WERI-Rb-1 (cell line): ENCODE data around the gene UNC5B.

Experiments
- DNase-seq: peaks from one replicate; pipeline ENCODE4 v3.0.0-alpha.2; 2020
- H3K27ac ChIP-seq: fragments of 250-450 bp; sonication (Bioruptor Pico); 2 replicates; pipeline ENCODE4 v1.5.1; 2020; ENCODE audit warnings: mild to moderate bottlenecking, moderate library complexity
- H3K27me3 ChIP-seq: fragments of 250-450 bp; sonication (Bioruptor Pico); 2 replicates; pipeline ENCODE4 v1.5.1; 2021; ENCODE audit warnings: mild to moderate bottlenecking, low read depth, moderate library complexity; ENCODE audit not compliant: insufficient read depth, severe bottlenecking
- H3K36me3 ChIP-seq: fragments of 250-450 bp; sonication (Bioruptor Pico); 2 replicates; pipeline ENCODE4 v1.5.1; 2020; ENCODE audit warnings: mild to moderate bottlenecking, moderate library complexity
- H3K4me3 ChIP-seq: 2 replicates; pipeline ENCODE4 v1.5.1; 2011; ENCODE audit warnings: low read depth, mild to moderate bottlenecking, control low read depth, low read length
- H3K9me3 ChIP-seq: fragments of 250-450 bp; sonication (Bioruptor Pico); 2 replicates; pipeline ENCODE4 v1.5.1; 2021; ENCODE audit warnings: mild to moderate bottlenecking, moderate library complexity; ENCODE audit not compliant: severe bottlenecking
- TF ChIP-seq, protein P1 (sequence below): IDR thresholded peaks from 2 replicates; pipeline ENCODE4 v1.5.1; 2011; ENCODE audit warnings: low read depth, mild to moderate bottlenecking, control low read depth, inconsistent platforms, low read length

The UNC5B gene

GRCh38 chr10:71338728-71339495 is 126.5 kb downstream of the UNC5B start:
- H3K27me3 ChIP-seq = no peaks in the 10 kb centered on the region
- DNase-seq = no peak
- peaks cover 97% of the 10 kb centered on the region for H3K36me3 ChIP-seq
- no peak overlapping the region for H3K4me3 ChIP-seq
- TF ChIP-seq, protein P1, sequence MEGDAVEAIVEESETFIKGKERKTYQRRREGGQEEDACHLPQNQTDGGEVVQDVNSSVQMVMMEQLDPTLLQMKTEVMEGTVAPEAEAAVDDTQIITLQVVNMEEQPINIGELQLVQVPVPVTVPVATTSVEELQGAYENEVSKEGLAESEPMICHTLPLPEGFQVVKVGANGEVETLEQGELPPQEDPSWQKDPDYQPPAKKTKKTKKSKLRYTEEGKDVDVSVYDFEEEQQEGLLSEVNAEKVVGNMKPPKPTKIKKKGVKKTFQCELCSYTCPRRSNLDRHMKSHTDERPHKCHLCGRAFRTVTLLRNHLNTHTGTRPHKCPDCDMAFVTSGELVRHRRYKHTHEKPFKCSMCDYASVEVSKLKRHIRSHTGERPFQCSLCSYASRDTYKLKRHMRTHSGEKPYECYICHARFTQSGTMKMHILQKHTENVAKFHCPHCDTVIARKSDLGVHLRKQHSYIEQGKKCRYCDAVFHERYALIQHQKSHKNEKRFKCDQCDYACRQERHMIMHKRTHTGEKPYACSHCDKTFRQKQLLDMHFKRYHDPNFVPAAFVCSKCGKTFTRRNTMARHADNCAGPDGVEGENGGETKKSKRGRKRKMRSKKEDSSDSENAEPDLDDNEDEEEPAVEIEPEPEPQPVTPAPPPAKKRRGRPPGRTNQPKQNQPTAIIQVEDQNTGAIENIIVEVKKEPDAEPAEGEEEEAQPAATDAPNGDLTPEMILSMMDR = no peak
- H3K27ac ChIP-seq = peak overlapping the region; percentile 73
- no peaks in the 10 kb centered on the region for H3K9me3 ChIP-seq

DNA sequence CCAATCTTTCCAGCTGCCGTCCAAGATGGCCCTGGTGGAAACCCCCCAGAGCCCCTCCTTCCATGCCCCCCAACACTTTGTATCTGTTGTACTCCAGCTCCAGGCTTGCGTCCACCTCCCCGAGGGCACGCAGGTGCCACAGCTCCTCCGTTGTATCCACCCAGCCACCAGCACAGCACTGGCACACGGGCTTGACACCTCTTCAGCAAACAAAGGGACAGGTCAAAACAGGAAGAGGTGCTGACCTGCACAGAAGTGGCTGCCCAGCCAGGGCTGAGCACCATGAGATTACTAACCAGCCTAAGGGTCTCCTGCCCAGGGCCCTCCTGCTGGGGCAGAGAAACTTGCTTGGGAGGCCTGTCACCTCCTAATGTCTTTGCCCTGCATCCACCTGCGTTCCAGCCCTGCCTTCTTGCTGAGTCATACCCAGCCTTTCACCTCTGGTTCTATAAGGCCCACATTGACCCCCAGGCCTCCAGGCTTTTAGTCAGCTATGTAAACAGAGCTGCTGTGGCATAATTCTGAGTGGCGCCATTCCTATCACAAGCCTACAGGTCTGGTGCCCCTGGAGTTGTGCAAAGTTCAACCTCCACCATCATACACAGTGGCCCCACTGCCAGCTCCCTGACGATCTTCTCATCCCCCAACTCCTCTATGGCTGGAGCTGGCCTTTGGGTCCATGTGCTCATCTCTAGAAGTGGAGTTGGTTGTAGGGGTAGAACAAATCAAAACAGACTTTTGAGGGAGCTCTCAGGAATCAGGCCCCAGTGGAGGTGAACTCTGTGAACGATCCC is 127.6 kb downstream of the UNC5B start:
- DNase-seq = no peak
- Histone ChIP-seq H3K27ac (no peak overlapping the region), H3K27me3 (no peaks in the 10 kb centered on the region), H3K4me3 (no peak overlapping the region), H3K9me3 (no peaks in the 10 kb centered on the region), H3K36me3 (peaks cover 97% of the 10 kb centered on the region)
- TF ChIP-seq, protein P1 = no peak

- peaks cover 82% of the 10 kb centered on the region for H3K36me3 ChIP-seq
- no peaks in the 10 kb centered on the region for H3K9me3 ChIP-seq
- DNase-seq = no peak
- peak overlapping the region; percentile 64; the same call in 1 of the 2 replicates for H3K27ac ChIP-seq
- no peak overlapping the region for H3K4me3 ChIP-seq
- no peaks in the 10 kb centered on the region for H3K27me3 ChIP-seq
- TF ChIP-seq, protein P1 = no peak
Measured at GRCh38 chr10:71342573-71343391, 130.4 kb downstream of the UNC5B start.

DNA sequence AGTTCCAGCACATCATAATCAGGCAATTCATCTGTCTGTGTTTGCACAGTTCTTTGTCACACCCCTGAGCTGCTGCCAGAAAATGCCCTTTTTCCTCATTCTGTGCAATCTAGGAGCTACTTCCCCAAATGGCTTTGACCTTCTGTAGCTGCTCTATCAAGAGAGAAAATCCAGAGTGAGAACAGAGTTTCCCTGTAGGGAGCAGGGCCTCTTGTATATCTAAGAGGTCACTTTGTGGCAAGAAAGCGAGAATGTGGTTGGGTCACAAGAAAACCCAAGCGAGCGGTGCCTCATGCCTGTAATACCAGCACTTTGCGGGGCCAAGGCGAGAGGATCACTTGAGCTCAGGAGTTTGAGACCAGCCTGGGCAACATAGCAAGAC is 131.0 kb downstream of the UNC5B start:
- DNase-seq = no peak
- H3K36me3 ChIP-seq = peaks cover 81% of the 10 kb centered on the region
- no peak overlapping the region for H3K4me3 ChIP-seq
- no peaks in the 10 kb centered on the region for H3K27me3 ChIP-seq
- no peaks in the 10 kb centered on the region for H3K9me3 ChIP-seq
- TF ChIP-seq, protein P1 = no peak
- peak overlapping the region; percentile 92 for H3K27ac ChIP-seq

GRCh38 chr10:71344154-71344925 is 132.0 kb downstream of the UNC5B start:
- Histone ChIP-seq H3K4me3 (no peak overlapping the region), H3K9me3 (no peaks in the 10 kb centered on the region), H3K27me3 (no peaks in the 10 kb centered on the region), H3K36me3 (peaks cover 81% of the 10 kb centered on the region), H3K27ac (peak overlapping the region; percentile 92)
- TF ChIP-seq, protein P1 = no peak
- DNase-seq = no peak
